ENCODE data around the gene ATCAY. TPM values are rescaled to one million over a fixed set of nuclear protein-coding genes. Genes with fewer than 3 reads are reported as not detected.

The ATCAY gene
- polyA plus RNA-seq, 1 donor from 2014 or later: 73.8 TPM

DNA sequence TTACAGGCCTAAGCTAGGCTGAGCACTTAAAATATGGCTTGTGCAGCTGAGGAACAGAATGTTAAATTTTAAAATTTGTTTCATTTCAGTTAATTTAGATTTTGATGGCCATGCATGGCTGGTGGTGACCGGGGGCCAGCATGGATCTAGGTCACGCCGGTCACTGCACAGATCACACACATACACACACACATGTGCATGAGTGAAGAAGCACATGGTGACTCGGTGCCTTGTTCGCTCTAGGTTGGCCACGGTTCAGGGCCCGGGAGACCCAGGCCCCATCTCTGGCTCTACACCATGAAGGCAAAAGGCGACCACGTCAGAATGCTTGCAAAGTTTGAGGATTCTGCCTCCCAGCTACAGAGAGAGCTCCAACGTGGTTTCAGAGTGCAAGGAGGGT is 39.7 kb upstream of the ATCAY start:
- Histone ChIP-seq H3K79me2 (replicated peaks; ENCODE audit: insufficient read depth, low read length) (no peaks in the 10 kb centered on the region), H3F3A (ENCODE audit: insufficient read depth, low read length, poor library complexity, severe bottlenecking) (no peaks in the 10 kb centered on the region), H3K9me2 (ENCODE audit: insufficient read depth, low read length) (no peaks in the 10 kb centered on the region), H3K4me3 (ENCODE audit: low read length) (no peak overlapping the region), H2AFZ (ENCODE audit: low read depth, low read length) (no peak overlapping the region), H3K4me2 (ENCODE audit: low read length) (no peak overlapping the region), H3K27ac (ENCODE audit: low read length) (no peak overlapping the region), H3K36me3 (ENCODE audit: insufficient read depth, low read length) (no peaks in the 10 kb centered on the region), H3K27me3 (ENCODE audit: insufficient read depth, low read depth, low read length) (no peaks in the 10 kb centered on the region), H3K9me3 (ENCODE audit: low read length) (no peaks in the 10 kb centered on the region), H4K20me1 (ENCODE audit: insufficient read depth) (no peaks in the 10 kb centered on the region), H3K9ac (ENCODE audit: low read length) (no peak overlapping the region)
- TF ChIP-seq TAF1 (IDR thresholded peaks at IDR 0.05; ENCODE audit: low read depth): no peak
- TF ChIP-seq, protein P1, sequence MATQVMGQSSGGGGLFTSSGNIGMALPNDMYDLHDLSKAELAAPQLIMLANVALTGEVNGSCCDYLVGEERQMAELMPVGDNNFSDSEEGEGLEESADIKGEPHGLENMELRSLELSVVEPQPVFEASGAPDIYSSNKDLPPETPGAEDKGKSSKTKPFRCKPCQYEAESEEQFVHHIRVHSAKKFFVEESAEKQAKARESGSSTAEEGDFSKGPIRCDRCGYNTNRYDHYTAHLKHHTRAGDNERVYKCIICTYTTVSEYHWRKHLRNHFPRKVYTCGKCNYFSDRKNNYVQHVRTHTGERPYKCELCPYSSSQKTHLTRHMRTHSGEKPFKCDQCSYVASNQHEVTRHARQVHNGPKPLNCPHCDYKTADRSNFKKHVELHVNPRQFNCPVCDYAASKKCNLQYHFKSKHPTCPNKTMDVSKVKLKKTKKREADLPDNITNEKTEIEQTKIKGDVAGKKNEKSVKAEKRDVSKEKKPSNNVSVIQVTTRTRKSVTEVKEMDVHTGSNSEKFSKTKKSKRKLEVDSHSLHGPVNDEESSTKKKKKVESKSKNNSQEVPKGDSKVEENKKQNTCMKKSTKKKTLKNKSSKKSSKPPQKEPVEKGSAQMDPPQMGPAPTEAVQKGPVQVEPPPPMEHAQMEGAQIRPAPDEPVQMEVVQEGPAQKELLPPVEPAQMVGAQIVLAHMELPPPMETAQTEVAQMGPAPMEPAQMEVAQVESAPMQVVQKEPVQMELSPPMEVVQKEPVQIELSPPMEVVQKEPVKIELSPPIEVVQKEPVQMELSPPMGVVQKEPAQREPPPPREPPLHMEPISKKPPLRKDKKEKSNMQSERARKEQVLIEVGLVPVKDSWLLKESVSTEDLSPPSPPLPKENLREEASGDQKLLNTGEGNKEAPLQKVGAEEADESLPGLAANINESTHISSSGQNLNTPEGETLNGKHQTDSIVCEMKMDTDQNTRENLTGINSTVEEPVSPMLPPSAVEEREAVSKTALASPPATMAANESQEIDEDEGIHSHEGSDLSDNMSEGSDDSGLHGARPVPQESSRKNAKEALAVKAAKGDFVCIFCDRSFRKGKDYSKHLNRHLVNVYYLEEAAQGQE (IDR thresholded peaks at IDR 0.05; ENCODE audit: borderline replicate concordance): no peak
- TF ChIP-seq, protein P2, sequence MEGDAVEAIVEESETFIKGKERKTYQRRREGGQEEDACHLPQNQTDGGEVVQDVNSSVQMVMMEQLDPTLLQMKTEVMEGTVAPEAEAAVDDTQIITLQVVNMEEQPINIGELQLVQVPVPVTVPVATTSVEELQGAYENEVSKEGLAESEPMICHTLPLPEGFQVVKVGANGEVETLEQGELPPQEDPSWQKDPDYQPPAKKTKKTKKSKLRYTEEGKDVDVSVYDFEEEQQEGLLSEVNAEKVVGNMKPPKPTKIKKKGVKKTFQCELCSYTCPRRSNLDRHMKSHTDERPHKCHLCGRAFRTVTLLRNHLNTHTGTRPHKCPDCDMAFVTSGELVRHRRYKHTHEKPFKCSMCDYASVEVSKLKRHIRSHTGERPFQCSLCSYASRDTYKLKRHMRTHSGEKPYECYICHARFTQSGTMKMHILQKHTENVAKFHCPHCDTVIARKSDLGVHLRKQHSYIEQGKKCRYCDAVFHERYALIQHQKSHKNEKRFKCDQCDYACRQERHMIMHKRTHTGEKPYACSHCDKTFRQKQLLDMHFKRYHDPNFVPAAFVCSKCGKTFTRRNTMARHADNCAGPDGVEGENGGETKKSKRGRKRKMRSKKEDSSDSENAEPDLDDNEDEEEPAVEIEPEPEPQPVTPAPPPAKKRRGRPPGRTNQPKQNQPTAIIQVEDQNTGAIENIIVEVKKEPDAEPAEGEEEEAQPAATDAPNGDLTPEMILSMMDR (IDR thresholded peaks at IDR 0.05; ENCODE audit: poor library complexity, severe bottlenecking): no peak
- no peak for TF ChIP-seq SMC3 (conservative IDR thresholded peaks at IDR 0.05; ENCODE audit: poor library complexity)
- TF ChIP-seq POLR2AphosphoS5 (IDR thresholded peaks at IDR 0.05): no peak
- TF ChIP-seq MXI1 (conservative IDR thresholded peaks at IDR 0.05; ENCODE audit: poor library complexity, severe bottlenecking): no peak
- no peak for TF ChIP-seq EZH2 (IDR thresholded peaks at IDR 0.05; ENCODE audit: borderline replicate concordance, insufficient read depth, low read length, poor library complexity, severe bottlenecking)
- TF ChIP-seq EP300 (conservative IDR thresholded peaks at IDR 0.05; ENCODE audit: poor library complexity, severe bottlenecking): no peak
- TF ChIP-seq RAD21 (conservative IDR thresholded peaks at IDR 0.05): no peak

GRCh38 chr19:3842948-3843347 is 37.5 kb upstream of the ATCAY start:
- Histone ChIP-seq H3K27me3 (ENCODE audit: insufficient read depth, low read depth, low read length) (no peaks in the 10 kb centered on the region), H3K9me2 (ENCODE audit: insufficient read depth, low read length) (no peaks in the 10 kb centered on the region), H3K4me2 (ENCODE audit: low read length) (no peak overlapping the region), H3K79me2 (replicated peaks; ENCODE audit: insufficient read depth, low read length) (no peaks in the 10 kb centered on the region), H3K9ac (ENCODE audit: low read length) (no peak overlapping the region), H2AFZ (ENCODE audit: low read depth, low read length) (no peak overlapping the region), H4K20me1 (ENCODE audit: insufficient read depth) (no peaks in the 10 kb centered on the region), H3K27ac (ENCODE audit: low read length) (no peak overlapping the region), H3K4me3 (ENCODE audit: low read length) (no peak overlapping the region), H3K36me3 (ENCODE audit: insufficient read depth, low read length) (no peaks in the 10 kb centered on the region), H3F3A (ENCODE audit: insufficient read depth, low read length, poor library complexity, severe bottlenecking) (no peaks in the 10 kb centered on the region), H3K9me3 (ENCODE audit: low read length) (no peaks in the 10 kb centered on the region)
- TF ChIP-seq MXI1 (conservative IDR thresholded peaks at IDR 0.05; ENCODE audit: poor library complexity, severe bottlenecking) (no peak), POLR2AphosphoS5 (IDR thresholded peaks at IDR 0.05) (no peak), EP300 (conservative IDR thresholded peaks at IDR 0.05; ENCODE audit: poor library complexity, severe bottlenecking) (no peak), SMC3 (conservative IDR thresholded peaks at IDR 0.05; ENCODE audit: poor library complexity) (no peak), TAF1 (IDR thresholded peaks at IDR 0.05; ENCODE audit: low read depth) (no peak), RAD21 (conservative IDR thresholded peaks at IDR 0.05) (no peak), EZH2 (IDR thresholded peaks at IDR 0.05; ENCODE audit: borderline replicate concordance, insufficient read depth, low read length, poor library complexity, severe bottlenecking) (no peak)
- TF ChIP-seq, protein P1 (IDR thresholded peaks at IDR 0.05; ENCODE audit: borderline replicate concordance): no peak
- TF ChIP-seq, protein P2 (IDR thresholded peaks at IDR 0.05; ENCODE audit: poor library complexity, severe bottlenecking): no peak
